ENCODE data around the gene SH3PXD2B. TPM values are rescaled to one million over a fixed set of nuclear protein-coding genes. Genes with fewer than 3 reads are reported as not detected.
"Not testable (repeated sequence)": the region's sequence is repeated elsewhere in the genome, so short reads cannot be mapped to it uniquely, and the experiment has no call there.

SH3PXD2B gene
- total RNA-seq, 1 donor from 2014 or later = 12.0 TPM

DNA sequence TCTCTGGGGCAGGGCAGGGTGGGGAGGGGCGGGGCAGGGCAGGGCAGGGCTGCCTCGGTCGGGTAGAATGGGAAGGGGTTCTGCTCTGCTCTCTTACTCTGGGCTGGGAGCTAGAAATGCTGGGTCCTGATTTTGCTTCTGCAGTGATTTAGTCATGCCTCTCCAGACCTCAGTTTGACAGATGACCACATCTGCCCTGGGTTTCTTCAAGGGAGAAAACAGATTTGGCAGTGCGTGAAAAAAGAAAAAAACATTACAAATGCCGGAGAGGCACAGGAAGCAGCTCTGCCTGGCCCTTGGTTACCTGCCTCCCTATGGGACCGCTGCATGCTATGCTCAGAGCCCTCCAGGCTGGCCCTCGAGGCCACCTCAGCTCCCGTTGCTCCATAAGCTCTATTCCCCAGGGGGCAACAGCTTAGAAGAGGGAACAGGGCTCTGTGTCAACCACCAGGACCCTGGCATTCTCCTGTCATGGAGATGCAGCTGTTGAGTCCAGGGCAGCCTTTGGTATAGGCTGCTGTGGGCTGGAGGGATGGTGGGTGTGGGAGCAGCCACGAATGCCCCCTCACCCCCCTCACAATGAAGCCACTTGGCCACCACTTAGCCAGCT, 117.5 kb downstream of the SH3PXD2B start:
- no peaks in the 10 kb centered on the region for H3K4me1 ChIP-seq (ENCODE audit: control insufficient read depth in 3 of 3, insufficient read depth in 3 of 3, low read length in 3 of 3)
- H3K27me3 ChIP-seq (ENCODE audit: control insufficient read depth in 3 of 3, insufficient read depth in 3 of 3, low read length in 3 of 3) = peaks cover 0 to 3% (median 0%) of the 10 kb centered on the region in 3 donors
- no peak overlapping the region for H3K27ac ChIP-seq (ENCODE audit: low read depth, low read length)
- H3K4me3 ChIP-seq (ENCODE audit: low read length in 3 of 3) = no peak overlapping the region
- H3K36me3 ChIP-seq (ENCODE audit: control insufficient read depth in 3 of 3, insufficient read depth in 3 of 3, low read length in 3 of 3) = peaks cover 0 to 3% (median 0%) of the 10 kb centered on the region in 3 donors
- no peaks in the 10 kb centered on the region for H3K9me3 ChIP-seq (ENCODE audit: control insufficient read depth in 3 of 3, low read length in 3 of 3)
- H3K9ac ChIP-seq (ENCODE audit: low read depth in 1 of 3, low read length in 3 of 3) = no peak overlapping the region

- H3K4me3 ChIP-seq (ENCODE audit: low read length in 3 of 3) = no peak overlapping the region
- peaks cover 0 to 3% (median 0%) of the 10 kb centered on the region in 3 donors for H3K36me3 ChIP-seq (ENCODE audit: control insufficient read depth in 3 of 3, insufficient read depth in 3 of 3, low read length in 3 of 3)
- no peak overlapping the region for H3K27ac ChIP-seq (ENCODE audit: low read depth, low read length)
- peaks cover 0 to 3% (median 0%) of the 10 kb centered on the region in 3 donors for H3K27me3 ChIP-seq (ENCODE audit: control insufficient read depth in 3 of 3, insufficient read depth in 3 of 3, low read length in 3 of 3)
- no peaks in the 10 kb centered on the region for H3K4me1 ChIP-seq (ENCODE audit: control insufficient read depth in 3 of 3, insufficient read depth in 3 of 3, low read length in 3 of 3)
- H3K9me3 ChIP-seq (ENCODE audit: control insufficient read depth in 3 of 3, low read length in 3 of 3) = no peaks in the 10 kb centered on the region
- no peak overlapping the region for H3K9ac ChIP-seq (ENCODE audit: low read depth in 1 of 3, low read length in 3 of 3)
These were observed 118.1 kb downstream of the SH3PXD2B start for GRCh38 chr5:172336264-172336663.

- H3K36me3 ChIP-seq (ENCODE audit: control insufficient read depth in 3 of 3, insufficient read depth in 3 of 3, low read length in 3 of 3) = peaks cover 0 to 3% (median 0%) of the 10 kb centered on the region in 3 donors
- no peak overlapping the region for H3K4me3 ChIP-seq (ENCODE audit: low read length in 3 of 3)
- H3K9me3 ChIP-seq (ENCODE audit: control insufficient read depth in 3 of 3, low read length in 3 of 3) = no peaks in the 10 kb centered on the region
- H3K9ac ChIP-seq (ENCODE audit: low read depth in 1 of 3, low read length in 3 of 3) = no peak overlapping the region
- peaks cover 0 to 3% (median 0%) of the 10 kb centered on the region in 3 donors for H3K27me3 ChIP-seq (ENCODE audit: control insufficient read depth in 3 of 3, insufficient read depth in 3 of 3, low read length in 3 of 3)
- H3K27ac ChIP-seq (ENCODE audit: low read depth, low read length) = no peak overlapping the region
- no peaks in the 10 kb centered on the region for H3K4me1 ChIP-seq (ENCODE audit: control insufficient read depth in 3 of 3, insufficient read depth in 3 of 3, low read length in 3 of 3)
These were observed 118.6 kb downstream of the SH3PXD2B start for GRCh38 chr5:172335721-172336120.

DNA sequence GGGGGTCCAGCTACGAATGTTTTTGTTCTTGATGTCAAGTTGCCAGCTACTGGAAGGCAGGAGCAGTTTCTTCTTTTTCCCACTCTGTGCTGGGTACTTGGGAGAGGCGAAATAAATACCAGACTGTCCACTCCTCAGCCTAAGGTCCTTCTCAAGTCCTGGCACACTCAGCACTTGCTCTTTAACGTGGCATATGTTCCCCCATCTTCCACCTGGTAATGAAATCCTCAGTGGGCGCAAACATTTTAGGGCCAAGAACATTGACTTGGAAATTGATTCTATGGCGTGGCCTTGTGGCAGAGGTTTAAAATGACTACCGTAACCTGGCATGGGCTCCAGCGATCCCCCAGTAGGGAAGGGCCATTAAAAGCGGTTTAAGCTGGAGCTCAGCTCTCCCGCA, 119.7 kb downstream of the SH3PXD2B start:
- H3K27me3 ChIP-seq (ENCODE audit: control insufficient read depth in 3 of 3, insufficient read depth in 3 of 3, low read length in 3 of 3) = peaks cover 0 to 3% (median 0%) of the 10 kb centered on the region in 3 donors
- no peaks in the 10 kb centered on the region for H3K4me1 ChIP-seq (ENCODE audit: control insufficient read depth in 3 of 3, insufficient read depth in 3 of 3, low read length in 3 of 3)
- H3K9ac ChIP-seq (ENCODE audit: low read depth in 1 of 3, low read length in 3 of 3) = no peak overlapping the region
- no peak overlapping the region for H3K4me3 ChIP-seq (ENCODE audit: low read length in 3 of 3)
- no peaks in the 10 kb centered on the region for H3K36me3 ChIP-seq (ENCODE audit: control insufficient read depth in 3 of 3, insufficient read depth in 3 of 3, low read length in 3 of 3)
- H3K9me3 ChIP-seq (ENCODE audit: control insufficient read depth in 3 of 3, low read length in 3 of 3) = no peaks in the 10 kb centered on the region
- H3K27ac ChIP-seq (ENCODE audit: low read depth, low read length) = no peak overlapping the region

DNA sequence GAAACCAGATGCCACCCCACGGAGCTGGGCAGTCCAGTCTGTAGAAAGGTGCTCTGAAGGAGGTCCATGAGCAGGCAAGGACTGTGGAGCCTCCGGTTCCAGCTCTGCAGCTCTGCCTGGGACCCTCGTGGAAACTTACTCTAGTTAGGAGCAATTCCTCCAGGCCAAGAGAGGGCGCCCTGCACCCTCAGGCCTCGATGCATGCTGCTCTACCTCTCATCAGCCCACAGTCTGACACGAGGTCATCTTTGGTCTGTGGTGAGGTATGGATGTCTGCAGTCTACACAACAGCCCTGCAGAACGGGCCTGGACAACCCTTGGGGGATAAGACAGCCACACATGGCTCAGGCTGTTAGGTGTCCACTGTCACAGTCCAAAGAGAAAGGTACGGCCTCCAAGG, 120.1 kb downstream of the SH3PXD2B start:
- H3K9me3 ChIP-seq (ENCODE audit: control insufficient read depth in 3 of 3, low read length in 3 of 3) = no peaks in the 10 kb centered on the region
- no peak overlapping the region for H3K4me3 ChIP-seq (ENCODE audit: low read length in 3 of 3)
- H3K4me1 ChIP-seq (ENCODE audit: control insufficient read depth in 3 of 3, insufficient read depth in 3 of 3, low read length in 3 of 3) = no peaks in the 10 kb centered on the region
- H3K36me3 ChIP-seq (ENCODE audit: control insufficient read depth in 3 of 3, insufficient read depth in 3 of 3, low read length in 3 of 3) = no peaks in the 10 kb centered on the region
- H3K9ac ChIP-seq (ENCODE audit: low read depth in 1 of 3, low read length in 3 of 3) = no peak overlapping the region
- H3K27ac ChIP-seq (ENCODE audit: low read depth, low read length) = no peak overlapping the region
- H3K27me3 ChIP-seq (ENCODE audit: control insufficient read depth in 3 of 3, insufficient read depth in 3 of 3, low read length in 3 of 3) = peaks cover 0 to 3% (median 0%) of the 10 kb centered on the region in 3 donors

- not testable (repeated sequence) for H3K27me3 ChIP-seq (ENCODE audit: control insufficient read depth in 3 of 3, insufficient read depth in 3 of 3, low read length in 3 of 3); H3K9ac ChIP-seq (ENCODE audit: low read depth in 1 of 3, low read length in 3 of 3); H3K36me3 ChIP-seq (ENCODE audit: control insufficient read depth in 3 of 3, insufficient read depth in 3 of 3, low read length in 3 of 3); H3K9me3 ChIP-seq (ENCODE audit: control insufficient read depth in 3 of 3, low read length in 3 of 3); H3K4me3 ChIP-seq (ENCODE audit: low read length in 3 of 3); H3K27ac ChIP-seq (ENCODE audit: low read depth, low read length); H3K4me1 ChIP-seq (ENCODE audit: control insufficient read depth in 3 of 3, insufficient read depth in 3 of 3, low read length in 3 of 3)
These were observed 127.4 kb downstream of the SH3PXD2B start for GRCh38 chr5:172326901-172327300.

GRCh38 chr5:172325452-172325851, 128.9 kb downstream of the SH3PXD2B start:
- H3K4me3 ChIP-seq (ENCODE audit: low read length in 3 of 3) = no peak overlapping the region
- no peaks in the 10 kb centered on the region for H3K9me3 ChIP-seq (ENCODE audit: control insufficient read depth in 3 of 3, low read length in 3 of 3)
- no peaks in the 10 kb centered on the region for H3K27me3 ChIP-seq (ENCODE audit: control insufficient read depth in 3 of 3, insufficient read depth in 3 of 3, low read length in 3 of 3)
- H3K4me1 ChIP-seq (ENCODE audit: control insufficient read depth in 3 of 3, insufficient read depth in 3 of 3, low read length in 3 of 3) = no peaks in the 10 kb centered on the region
- no peaks in the 10 kb centered on the region for H3K36me3 ChIP-seq (ENCODE audit: control insufficient read depth in 3 of 3, insufficient read depth in 3 of 3, low read length in 3 of 3)
- no peak overlapping the region for H3K27ac ChIP-seq (ENCODE audit: low read depth, low read length)
- H3K9ac ChIP-seq (ENCODE audit: low read depth in 1 of 3, low read length in 3 of 3) = no peak overlapping the region

DNA sequence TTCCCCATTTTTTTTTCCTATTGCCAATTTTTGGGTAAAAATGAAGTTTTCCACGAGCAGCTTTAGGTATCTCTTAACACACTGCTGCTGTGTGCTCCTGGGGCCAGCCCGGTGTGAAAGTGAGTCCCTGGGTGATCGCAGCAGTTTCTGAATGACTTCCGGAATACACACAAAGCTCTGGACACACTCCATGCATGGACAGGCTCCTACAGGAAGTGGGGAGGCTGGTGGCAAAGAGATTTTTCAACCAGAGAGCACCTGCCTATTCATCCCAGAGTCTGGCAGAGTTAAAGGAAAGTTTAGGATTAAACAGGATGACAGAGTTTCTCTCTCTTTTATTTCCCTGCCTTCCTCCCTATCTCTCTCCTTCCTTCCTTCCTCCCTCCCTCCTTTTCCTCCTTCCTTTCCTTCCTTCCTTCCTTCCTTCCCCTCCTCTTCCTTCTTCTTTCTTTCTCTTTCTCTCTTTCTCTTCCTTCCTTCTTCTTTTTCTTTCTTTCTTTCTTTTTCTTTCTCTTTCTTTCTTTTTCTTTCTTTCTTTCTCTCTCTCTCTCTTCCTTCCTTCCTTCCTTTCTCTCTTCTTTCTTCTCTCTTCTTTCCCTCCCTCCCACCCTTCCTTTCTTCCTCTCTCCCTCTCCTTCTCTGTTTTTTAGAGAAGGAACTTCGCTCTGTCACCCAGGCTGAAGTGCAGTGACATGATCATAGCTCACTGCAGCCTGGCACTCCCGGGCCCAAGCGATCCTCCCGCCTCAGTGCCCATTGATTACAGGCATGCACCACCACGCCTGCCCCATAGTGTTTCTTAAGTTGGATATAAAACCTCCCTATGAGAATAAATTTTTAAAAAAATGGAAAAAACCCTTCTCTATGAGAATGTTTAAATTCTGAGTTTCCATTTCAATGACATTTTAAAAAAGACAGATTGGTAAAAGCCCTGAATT, 132.0 kb downstream of the SH3PXD2B start:
- Histone ChIP-seq H3K4me1 (ENCODE audit: control insufficient read depth in 3 of 3, insufficient read depth in 3 of 3, low read length in 3 of 3) (no peaks in the 10 kb centered on the region), H3K27me3 (ENCODE audit: control insufficient read depth in 3 of 3, insufficient read depth in 3 of 3, low read length in 3 of 3) (no peaks in the 10 kb centered on the region), H3K4me3 (ENCODE audit: low read length in 3 of 3) (no peak overlapping the region), H3K9me3 (ENCODE audit: control insufficient read depth in 3 of 3, low read length in 3 of 3) (no peaks in the 10 kb centered on the region), H3K27ac (ENCODE audit: low read depth, low read length) (no peak overlapping the region), H3K36me3 (ENCODE audit: control insufficient read depth in 3 of 3, insufficient read depth in 3 of 3, low read length in 3 of 3) (no peaks in the 10 kb centered on the region), H3K9ac (ENCODE audit: low read depth in 1 of 3, low read length in 3 of 3) (no peak overlapping the region)

DNA sequence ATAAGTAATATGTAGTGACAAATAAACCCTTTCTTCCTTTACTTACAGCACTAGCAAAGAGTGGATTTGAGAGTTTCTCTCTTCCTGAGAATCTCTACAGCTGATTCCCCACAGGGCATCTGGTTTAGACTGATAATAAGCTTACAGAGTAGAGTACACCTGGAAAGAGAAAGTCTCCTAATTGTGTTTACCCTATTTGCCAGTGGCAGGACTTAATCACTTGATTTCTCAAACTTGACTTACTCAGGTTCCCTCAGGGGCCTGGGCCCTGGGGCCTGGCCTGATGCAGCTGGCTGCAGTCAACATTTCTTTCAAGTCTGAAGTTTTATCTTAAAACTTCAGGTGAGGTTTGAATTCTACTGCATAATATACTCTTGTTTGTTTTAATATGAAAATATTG, 132.7 kb downstream of the SH3PXD2B start:
- no peak overlapping the region for H3K27ac ChIP-seq (ENCODE audit: low read depth, low read length)
- no peaks in the 10 kb centered on the region for H3K9me3 ChIP-seq (ENCODE audit: control insufficient read depth in 3 of 3, low read length in 3 of 3)
- no peak overlapping the region for H3K4me3 ChIP-seq (ENCODE audit: low read length in 3 of 3)
- H3K36me3 ChIP-seq (ENCODE audit: control insufficient read depth in 3 of 3, insufficient read depth in 3 of 3, low read length in 3 of 3) = no peaks in the 10 kb centered on the region
- no peaks in the 10 kb centered on the region for H3K27me3 ChIP-seq (ENCODE audit: control insufficient read depth in 3 of 3, insufficient read depth in 3 of 3, low read length in 3 of 3)
- no peaks in the 10 kb centered on the region for H3K4me1 ChIP-seq (ENCODE audit: control insufficient read depth in 3 of 3, insufficient read depth in 3 of 3, low read length in 3 of 3)
- H3K9ac ChIP-seq (ENCODE audit: low read depth in 1 of 3, low read length in 3 of 3) = no peak overlapping the region
